Stimulated activated naive CD8-positive, alpha-beta T cell treated with anti-CD3 and anti-CD28 coated beads, Interleukin-15, Interleukin-2, amounts not matched to agents 100 U/mL and 50 U/mL, for 24 hours (primary cell): Measurements from ENCODE around the gene SMTN.
A peak's percentile ranks its signal among the peaks of the same experiment; 100 is the strongest.
"Not testable (repeated sequence)": the region's sequence is repeated elsewhere in the genome, so short reads cannot be mapped to it uniquely, and the experiment has no call there.

Experiments used
- ATAC-seq: fragments of 150-1000 bp; cut with Tn5 transposase; one replicate; pipeline ENCODE4 v1.10.0; 2021
- DNase-seq: peaks from one replicate; pipeline ENCODE4 v3.0.0; 2021

The SMTN gene

GRCh38 chr22:31080848-31081649 lies at the start of gene SMTN:
Gene SMTN, plus strand, starts transcription at chr22:31081318. Its CDS starts 1,941 bp downstream, at chr22:31083259.
- ATAC-seq (peak; percentile 65), DNase-seq (peak; percentile 94)

- no peak for ATAC-seq
- DNase-seq, result no peak
Observed at GRCh38 chr22:31036671-31037550, 44.2 kb upstream of the SMTN start.

GRCh38 chr22:31038686-31039085 lies 42.4 kb upstream of the SMTN start:
- no peak for ATAC-seq
- no peak for DNase-seq

GRCh38 chr22:31039393-31039792 lies 41.7 kb upstream of the SMTN start:
- ATAC-seq, result no peak
- no peak for DNase-seq

GRCh38 chr22:31040542-31041398 lies 40.3 kb upstream of the SMTN start:
- DNase-seq (no peak), ATAC-seq (no peak)

GRCh38 chr22:31044262-31044861 lies 36.8 kb upstream of the SMTN start:
- DNase-seq (no peak), ATAC-seq (no peak)

- DNase-seq (no peak), ATAC-seq (no peak)
Observed at GRCh38 chr22:31045900-31046538, 35.1 kb upstream of the SMTN start.

GRCh38 chr22:31046539-31047226 lies 34.4 kb upstream of the SMTN start:
- no peak for DNase-seq
- no peak for ATAC-seq

GRCh38 chr22:31048570-31048969 lies 32.5 kb upstream of the SMTN start:
- no peak for ATAC-seq

GRCh38 chr22:31049815-31050420 lies 31.2 kb upstream of the SMTN start:
- ATAC-seq (no peak), DNase-seq (no peak)

More at GRCh38 chr22:31048570-31048969, 32.5 kb upstream of the SMTN start:
- DNase-seq, result no peak

GRCh38 chr22:31055117-31055634 lies 25.9 kb upstream of the SMTN start:
- ATAC-seq (no peak), DNase-seq (no peak)

- DNase-seq (no peak), ATAC-seq (no peak)
Observed at GRCh38 chr22:31055635-31056159, 25.4 kb upstream of the SMTN start.

GRCh38 chr22:31056986-31057599 lies 24.0 kb upstream of the SMTN start:
- no peak for ATAC-seq

GRCh38 chr22:31059663-31060062 lies 21.5 kb upstream of the SMTN start:
- not testable (repeated sequence) for DNase-seq, ATAC-seq

More at GRCh38 chr22:31056986-31057599, 24.0 kb upstream of the SMTN start:
- no peak for DNase-seq

- DNase-seq (no peak), ATAC-seq (no peak)
Observed at GRCh38 chr22:31062566-31063230, 18.4 kb upstream of the SMTN start.

- no peak for ATAC-seq
Observed at GRCh38 chr22:31064369-31064768, 16.7 kb upstream of the SMTN start.

GRCh38 chr22:31068970-31069369 lies 12.1 kb upstream of the SMTN start:
- DNase-seq (no peak), ATAC-seq (no peak)

More at GRCh38 chr22:31064369-31064768, 16.7 kb upstream of the SMTN start:
- DNase-seq, result no peak

GRCh38 chr22:31069691-31070314 lies 11.3 kb upstream of the SMTN start:
- DNase-seq, ATAC-seq: not testable (repeated sequence)
